ENCODE measurements around the gene MAP1LC3B2. TPM values are rescaled to one million over a fixed set of nuclear protein-coding genes. Genes with fewer than 3 reads are reported as not detected.

Gene MAP1LC3B2
- total and polyA plus RNA-seq, 10 of the 15 experiments (the other 5 are each of a cell fraction or from before 2014, with no cell fraction given), result 0.23 to 2.7 (median 0.72) TPM; not detected in 3

- TF ChIP-seq, protein P1, sequence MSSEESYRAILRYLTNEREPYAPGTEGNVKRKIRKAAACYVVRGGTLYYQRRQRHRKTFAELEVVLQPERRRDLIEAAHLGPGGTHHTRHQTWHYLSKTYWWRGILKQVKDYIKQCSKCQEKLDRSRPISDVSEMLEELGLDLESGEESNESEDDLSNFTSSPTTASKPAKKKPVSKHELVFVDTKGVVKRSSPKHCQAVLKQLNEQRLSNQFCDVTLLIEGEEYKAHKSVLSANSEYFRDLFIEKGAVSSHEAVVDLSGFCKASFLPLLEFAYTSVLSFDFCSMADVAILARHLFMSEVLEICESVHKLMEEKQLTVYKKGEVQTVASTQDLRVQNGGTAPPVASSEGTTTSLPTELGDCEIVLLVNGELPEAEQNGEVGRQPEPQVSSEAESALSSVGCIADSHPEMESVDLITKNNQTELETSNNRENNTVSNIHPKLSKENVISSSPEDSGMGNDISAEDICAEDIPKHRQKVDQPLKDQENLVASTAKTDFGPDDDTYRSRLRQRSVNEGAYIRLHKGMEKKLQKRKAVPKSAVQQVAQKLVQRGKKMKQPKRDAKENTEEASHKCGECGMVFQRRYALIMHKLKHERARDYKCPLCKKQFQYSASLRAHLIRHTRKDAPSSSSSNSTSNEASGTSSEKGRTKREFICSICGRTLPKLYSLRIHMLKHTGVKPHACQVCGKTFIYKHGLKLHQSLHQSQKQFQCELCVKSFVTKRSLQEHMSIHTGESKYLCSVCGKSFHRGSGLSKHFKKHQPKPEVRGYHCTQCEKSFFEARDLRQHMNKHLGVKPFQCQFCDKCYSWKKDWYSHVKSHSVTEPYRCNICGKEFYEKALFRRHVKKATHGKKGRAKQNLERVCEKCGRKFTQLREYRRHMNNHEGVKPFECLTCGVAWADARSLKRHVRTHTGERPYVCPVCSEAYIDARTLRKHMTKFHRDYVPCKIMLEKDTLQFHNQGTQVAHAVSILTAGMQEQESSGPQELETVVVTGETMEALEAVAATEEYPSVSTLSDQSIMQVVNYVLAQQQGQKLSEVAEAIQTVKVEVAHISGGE (CRISPR knock-in tag; IDR thresholded peaks at IDR 0.05), result no peak
- peak; percentile 72; the same call in 1 of the 3 replicates for TF ChIP-seq POU2F2 (IDR thresholded peaks at IDR 0.05; ENCODE audit: borderline replicate concordance, low read depth, low read length)
- peak; percentile 98 for TF ChIP-seq EED (IDR thresholded peaks at IDR 0.05; ENCODE audit: low read depth)
- no peak for TF ChIP-seq ZNF274 (IDR thresholded peaks at IDR 0.05; ENCODE audit: insufficient read depth, insufficient read length)
- TF ChIP-seq BCL11A (IDR thresholded peaks at IDR 0.05; ENCODE audit: low read depth, low read length), result peak; percentile 90
- TF ChIP-seq RUNX3 (IDR thresholded peaks at IDR 0.05; ENCODE audit: low read length), result peak; percentile 96
- TF ChIP-seq NFIC (IDR thresholded peaks at IDR 0.05; ENCODE audit: low read depth, low read length), result peak; percentile 90
- TF ChIP-seq MEF2A (IDR thresholded peaks at IDR 0.05; ENCODE audit: insufficient read depth, low read depth, low read length), result peak; percentile 82
- TF ChIP-seq KAT2A (conservative IDR thresholded peaks at IDR 0.05; ENCODE audit: control insufficient read depth, low read depth, low read length), result no peak
- 0 out of 2 replicates have a peak, but pooled peaks have one; percentile 39 for TF ChIP-seq CREB1 (IDR thresholded peaks at IDR 0.05; ENCODE audit: low read depth)
- 0 out of 4 replicates have a peak, but pooled peaks of 1 of the 2 experiments have one; percentile 31 for TF ChIP-seq BHLHE40 (IDR thresholded peaks at IDR 0.05; ENCODE audit: borderline replicate concordance in 1 of 2, low read depth in 2 of 2, low read length in 1 of 2)
- TF ChIP-seq, protein P2, sequence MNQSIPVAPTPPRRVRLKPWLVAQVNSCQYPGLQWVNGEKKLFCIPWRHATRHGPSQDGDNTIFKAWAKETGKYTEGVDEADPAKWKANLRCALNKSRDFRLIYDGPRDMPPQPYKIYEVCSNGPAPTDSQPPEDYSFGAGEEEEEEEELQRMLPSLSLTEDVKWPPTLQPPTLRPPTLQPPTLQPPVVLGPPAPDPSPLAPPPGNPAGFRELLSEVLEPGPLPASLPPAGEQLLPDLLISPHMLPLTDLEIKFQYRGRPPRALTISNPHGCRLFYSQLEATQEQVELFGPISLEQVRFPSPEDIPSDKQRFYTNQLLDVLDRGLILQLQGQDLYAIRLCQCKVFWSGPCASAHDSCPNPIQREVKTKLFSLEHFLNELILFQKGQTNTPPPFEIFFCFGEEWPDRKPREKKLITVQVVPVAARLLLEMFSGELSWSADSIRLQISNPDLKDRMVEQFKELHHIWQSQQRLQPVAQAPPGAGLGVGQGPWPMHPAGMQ (IDR thresholded peaks at IDR 0.05; ENCODE audit: borderline replicate concordance), result no peak
- no peak for TF ChIP-seq SRF (IDR thresholded peaks at IDR 0.05; ENCODE audit: low read depth in 2 of 2, low read length in 2 of 2)
- TF ChIP-seq TCF12 (IDR thresholded peaks at IDR 0.05; ENCODE audit: low read depth, low read length), result peak; percentile 88
- peak; percentile 91 for TF ChIP-seq SPI1 (IDR thresholded peaks at IDR 0.05; ENCODE audit: borderline replicate concordance, insufficient read depth, low read depth, low read length)
- no peak for TF ChIP-seq RBBP5 (conservative IDR thresholded peaks at IDR 0.05)
- TF ChIP-seq ZNF622 (IDR thresholded peaks at IDR 0.05), result no peak
- no peak for TF ChIP-seq NFYB (IDR thresholded peaks at IDR 0.05; ENCODE audit: insufficient read depth, low read depth, low read length)
- peak; percentile 50; the same call in 1 of the 2 replicates for TF ChIP-seq TCF3 (IDR thresholded peaks at IDR 0.05; ENCODE audit: borderline replicate concordance, insufficient read depth, low read depth, low read length)
- TF ChIP-seq BRCA1 (IDR thresholded peaks at IDR 0.05; ENCODE audit: low read depth, low read length), result no peak
- peak; percentile 66; the same call in 1 of the 2 replicates for TF ChIP-seq TAF1 (IDR thresholded peaks at IDR 0.05; ENCODE audit: borderline replicate concordance, low read depth, low read length)
- 0 out of 2 replicates have a peak, but pooled peaks have one; percentile 41 for TF ChIP-seq NBN (IDR thresholded peaks at IDR 0.05)
- peak; percentile 60 for TF ChIP-seq NR2F1 (conservative IDR thresholded peaks at IDR 0.05)
- TF ChIP-seq RB1 (IDR thresholded peaks at IDR 0.05; ENCODE audit: borderline replicate concordance), result no peak
- TF ChIP-seq MTA3 (IDR thresholded peaks at IDR 0.05; ENCODE audit: borderline replicate concordance, low read length), result no peak
- TF ChIP-seq ZNF24 (IDR thresholded peaks at IDR 0.05), result no peak
- no peak for TF ChIP-seq CHD4 (IDR thresholded peaks at IDR 0.05)
- no peak for TF ChIP-seq ASH2L (IDR thresholded peaks at IDR 0.05; ENCODE audit: borderline replicate concordance, low read depth)
Measured at GRCh38 chr12:116537101-116537904, 21.9 kb upstream of the MAP1LC3B2 start (continued).
